ENCODE data around the gene HSD17B11. TPM values are rescaled to one million over a fixed set of nuclear protein-coding genes. Genes with fewer than 3 reads are reported as not detected.

The HSD17B11 gene
- total and polyA plus RNA-seq, 2 donors from 2014 or later, result 39.5 to 48.1 TPM

DNA sequence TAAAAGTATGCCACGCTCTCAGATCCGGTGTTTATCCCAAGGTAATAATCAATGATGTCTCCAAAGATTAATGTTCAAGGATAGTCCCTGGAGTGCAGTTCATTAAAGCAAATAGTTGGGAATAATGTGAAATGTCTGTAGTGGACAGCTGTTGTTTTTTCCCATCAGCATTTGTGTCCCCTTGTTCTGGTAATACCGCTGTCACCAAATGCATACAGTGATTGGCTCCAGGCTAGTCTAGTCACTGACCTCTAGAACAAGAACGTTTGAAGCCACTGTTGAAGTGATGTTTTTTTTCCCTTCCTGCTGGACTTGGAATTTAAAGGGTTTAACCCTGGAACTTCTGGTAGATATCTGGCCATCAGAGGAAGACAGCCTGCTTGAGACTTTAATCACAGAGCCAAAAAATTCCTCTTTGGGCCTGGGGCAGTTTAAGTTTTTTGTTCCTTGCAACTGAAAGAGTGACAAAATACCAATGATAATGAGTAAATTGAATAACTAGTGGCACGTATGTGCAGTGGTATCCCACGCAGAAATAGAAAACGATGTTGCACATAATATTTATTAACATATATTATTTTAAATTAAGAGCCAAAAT is 30.6 kb downstream of the HSD17B11 start:
- Histone ChIP-seq H3K27me3 (ENCODE audit: control insufficient read depth, insufficient read depth, low read length) (no peaks in the 10 kb centered on the region), H3K27ac (ENCODE audit: low read depth in 2 of 2, low read length in 2 of 2) (no peak overlapping the region), H3K36me3 (ENCODE audit: control insufficient read depth in 2 of 3, insufficient read depth in 3 of 3, low read length in 3 of 3) (peaks cover 0 to 5% (median 2%) of the 10 kb centered on the region in 3 donors), H3K4me3 (ENCODE audit: low read length in 3 of 3) (no peak overlapping the region), H3K4me1 (ENCODE audit: control insufficient read depth in 2 of 3, insufficient read depth in 2 of 3, low read depth in 1 of 3, low read length in 3 of 3) (no peaks in the 10 kb centered on the region), H3K9me3 (ENCODE audit: control insufficient read depth in 2 of 3, insufficient read depth in 1 of 3, low read length in 3 of 3) (no peaks in the 10 kb centered on the region), H3K9ac (ENCODE audit: low read length in 3 of 3) (no peak overlapping the region)
- no peak for FAIRE-seq
- TF ChIP-seq, protein P1, sequence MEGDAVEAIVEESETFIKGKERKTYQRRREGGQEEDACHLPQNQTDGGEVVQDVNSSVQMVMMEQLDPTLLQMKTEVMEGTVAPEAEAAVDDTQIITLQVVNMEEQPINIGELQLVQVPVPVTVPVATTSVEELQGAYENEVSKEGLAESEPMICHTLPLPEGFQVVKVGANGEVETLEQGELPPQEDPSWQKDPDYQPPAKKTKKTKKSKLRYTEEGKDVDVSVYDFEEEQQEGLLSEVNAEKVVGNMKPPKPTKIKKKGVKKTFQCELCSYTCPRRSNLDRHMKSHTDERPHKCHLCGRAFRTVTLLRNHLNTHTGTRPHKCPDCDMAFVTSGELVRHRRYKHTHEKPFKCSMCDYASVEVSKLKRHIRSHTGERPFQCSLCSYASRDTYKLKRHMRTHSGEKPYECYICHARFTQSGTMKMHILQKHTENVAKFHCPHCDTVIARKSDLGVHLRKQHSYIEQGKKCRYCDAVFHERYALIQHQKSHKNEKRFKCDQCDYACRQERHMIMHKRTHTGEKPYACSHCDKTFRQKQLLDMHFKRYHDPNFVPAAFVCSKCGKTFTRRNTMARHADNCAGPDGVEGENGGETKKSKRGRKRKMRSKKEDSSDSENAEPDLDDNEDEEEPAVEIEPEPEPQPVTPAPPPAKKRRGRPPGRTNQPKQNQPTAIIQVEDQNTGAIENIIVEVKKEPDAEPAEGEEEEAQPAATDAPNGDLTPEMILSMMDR (IDR thresholded peaks at IDR 0.05; ENCODE audit: borderline replicate concordance, extremely low read depth, insufficient read depth), result no peak
- DNase-seq, result peak in 2 of 5 donors; percentile 9 to 32
- intact Hi-C loops (cut with DNase I), result no loop called here

DNA sequence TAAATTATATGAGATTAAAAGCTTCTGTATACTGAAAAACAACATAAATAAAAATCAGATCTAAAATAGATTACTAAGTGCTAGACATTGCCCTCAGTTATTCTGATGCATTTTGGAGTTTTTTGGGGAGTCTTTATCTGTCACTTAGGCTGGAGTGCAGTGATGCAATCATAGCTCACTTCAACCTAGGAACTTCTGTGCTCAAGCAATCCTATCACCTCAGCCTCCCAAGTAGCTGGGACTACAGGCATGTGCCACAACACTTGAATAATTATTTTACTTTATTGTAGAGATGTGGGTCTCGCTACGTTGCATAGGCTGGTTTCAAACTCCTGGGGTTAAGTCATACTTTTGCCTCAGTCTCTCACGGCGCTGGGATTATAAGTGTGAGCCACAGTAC is 31.7 kb downstream of the HSD17B11 start:
- Histone ChIP-seq H3K9me3 (ENCODE audit: control insufficient read depth in 2 of 3, insufficient read depth in 1 of 3, low read length in 3 of 3) (no peaks in the 10 kb centered on the region), H3K4me1 (ENCODE audit: control insufficient read depth in 2 of 3, insufficient read depth in 2 of 3, low read depth in 1 of 3, low read length in 3 of 3) (no peaks in the 10 kb centered on the region), H3K36me3 (ENCODE audit: control insufficient read depth in 2 of 3, insufficient read depth in 3 of 3, low read length in 3 of 3) (peaks cover 0 to 5% (median 0%) of the 10 kb centered on the region in 3 donors), H3K27me3 (ENCODE audit: control insufficient read depth, insufficient read depth, low read length) (no peaks in the 10 kb centered on the region), H3K4me3 (ENCODE audit: low read length in 3 of 3) (no peak overlapping the region), H3K27ac (ENCODE audit: low read depth in 2 of 2, low read length in 2 of 2) (no peak overlapping the region), H3K9ac (ENCODE audit: low read length in 3 of 3) (no peak overlapping the region)
- DNase-seq, result no peak
- FAIRE-seq, result no peak
- intact Hi-C loops (cut with DNase I), result no loop called here
- TF ChIP-seq, protein P1 (IDR thresholded peaks at IDR 0.05; ENCODE audit: borderline replicate concordance, extremely low read depth, insufficient read depth), result no peak

DNA sequence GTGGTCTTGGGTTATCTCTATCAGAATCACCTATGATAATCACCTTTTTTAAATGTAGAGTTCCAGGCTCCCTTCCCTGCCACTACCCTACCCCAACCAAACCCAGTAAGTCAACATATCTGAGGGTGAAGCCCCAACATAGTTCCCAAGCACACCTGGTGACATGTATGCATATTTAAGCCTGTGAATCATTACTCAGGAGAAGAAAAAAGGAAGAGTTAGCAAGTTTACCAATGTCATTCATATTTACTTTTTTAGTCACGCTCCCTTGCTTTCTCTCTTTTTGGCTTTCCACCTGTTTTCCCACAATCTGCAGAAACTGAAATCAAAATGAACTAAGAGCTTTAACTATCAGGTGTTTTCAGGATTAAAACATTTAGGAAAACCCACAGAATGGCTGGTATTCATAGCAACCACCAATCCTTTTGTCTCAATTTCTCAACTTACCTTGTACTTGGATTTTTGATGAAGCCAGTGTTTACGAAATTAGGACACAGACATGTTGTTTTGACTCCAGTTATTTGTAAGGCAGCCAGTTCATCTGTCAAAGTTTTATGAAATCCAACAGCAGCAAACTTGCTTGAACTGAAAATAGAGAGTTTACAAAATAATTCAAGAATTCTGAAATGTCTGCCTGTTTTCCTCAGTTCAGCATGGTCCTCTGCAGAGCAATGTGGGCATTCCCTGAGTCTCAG is 34.0 kb downstream of the HSD17B11 start:
- TF ChIP-seq, protein P1 (IDR thresholded peaks at IDR 0.05; ENCODE audit: borderline replicate concordance, extremely low read depth, insufficient read depth), result no peak
- no peaks in the 10 kb centered on the region for H3K4me1 ChIP-seq (ENCODE audit: control insufficient read depth in 2 of 3, insufficient read depth in 2 of 3, low read depth in 1 of 3, low read length in 3 of 3)
- no peaks in the 10 kb centered on the region for H3K27me3 ChIP-seq (ENCODE audit: control insufficient read depth, insufficient read depth, low read length)
- H3K9ac ChIP-seq (ENCODE audit: low read length in 3 of 3), result no peak overlapping the region
- H3K36me3 ChIP-seq (ENCODE audit: control insufficient read depth in 2 of 3, insufficient read depth in 3 of 3, low read length in 3 of 3), result no peaks in the 10 kb centered on the region
- DNase-seq (no peak), FAIRE-seq (no peak)
- no peak overlapping the region for H3K4me3 ChIP-seq (ENCODE audit: low read length in 3 of 3)
- no peak overlapping the region for H3K27ac ChIP-seq (ENCODE audit: low read depth in 2 of 2, low read length in 2 of 2)
- intact Hi-C loops (cut with DNase I), result no loop called here
- no peaks in the 10 kb centered on the region for H3K9me3 ChIP-seq (ENCODE audit: control insufficient read depth in 2 of 3, insufficient read depth in 1 of 3, low read length in 3 of 3)

Data from kidney (tissue), 14 donors.